Suprapubic skin (tissue), 4 donors: ENCODE data around the gene MARCHF2. TPM values are rescaled to one million over a fixed set of nuclear protein-coding genes. Genes with fewer than 3 reads are reported as not detected.
"Not testable (repeated sequence)": the region's sequence is repeated elsewhere in the genome, so short reads cannot be mapped to it uniquely, and the experiment has no call there.

Source experiments
- DNase-seq, 2 donors: peaks; one replicate each; pipeline ENCODE4 v3.0.0-alpha.2; 2019; ENCODE audit warnings: low spot score in 2 of 2
- H3K27ac ChIP-seq: fragments of 200-600 bp; sonication (generic); one replicate; pipeline ENCODE4 v1.5.1; 2019
- H3K27me3 ChIP-seq: fragments of 200-600 bp; sonication (generic); one replicate; pipeline ENCODE4 v1.5.1; 2019
- H3K36me3 ChIP-seq: fragments of 200-600 bp; sonication (generic); one replicate; pipeline ENCODE4 v1.5.1; 2019
- H3K4me1 ChIP-seq: fragments of 200-600 bp; sonication (generic); one replicate; pipeline ENCODE4 v1.5.1; 2019
- H3K4me3 ChIP-seq: fragments of 200-600 bp; sonication (generic); one replicate; pipeline ENCODE4 v1.5.1; 2019; ENCODE audit warnings: mild to moderate bottlenecking
- H3K9me3 ChIP-seq: fragments of 200-600 bp; sonication (generic); one replicate; pipeline ENCODE4 v1.5.1; 2019
- CTCF ChIP-seq, 2 donors: fragments of 200-600 bp in 1 of 2; fragments of 450-650 bp in 1 of 2; sonication (generic) in 1 of 2; IDR thresholded peaks; one replicate each; pipeline ENCODE4 v1.5.1; 2016 to 2019; ENCODE audit warnings: antibody characterized with exemption in 2 of 2, mild to moderate bottlenecking in 1 of 2, moderate library complexity in 1 of 2
- EP300 ChIP-seq: sonication (generic); formaldehyde crosslinking; IDR thresholded peaks from one replicate; pipeline ENCODE4 v1.6.1; 2017; ENCODE audit warnings: antibody characterized with exemption
- POLR2A ChIP-seq, 2 donors: fragments of 450-650 bp; IDR thresholded peaks; one replicate each; pipeline ENCODE4 v1.6.1; 2017; ENCODE audit warnings: antibody characterized with exemption in 2 of 2, mild to moderate bottlenecking in 2 of 2, moderate library complexity in 2 of 2
- POLR2AphosphoS5 ChIP-seq, 3 donors: sonication (generic); formaldehyde crosslinking; IDR thresholded peaks; one replicate each; pipeline ENCODE4 v1.6.1; 2017; ENCODE audit warnings: antibody characterized with exemption in 3 of 3
- WGBS: methylation state at CpG from one replicate; pipeline ENCODE4 v1.1.5; 2018; 5-methylcytosine and 5-hydroxymethylcytosine counted together
- total RNA-seq, 4 donors: library from RNA; depleted of rRNA; stranded (reverse); fragments of >200 nt; gene quantifications; one replicate each; pipeline ENCODE4 v1.1.0, GENCODE V29; 2016

The MARCHF2 gene
- total RNA-seq, 4 donors from 2014 or later, result 47.4 to 99.0 (median 90.8) TPM

- no peaks in the 10 kb centered on the region for H3K9me3 ChIP-seq
- peaks cover 5% of the 10 kb centered on the region for H3K4me1 ChIP-seq
- DNase-seq, result no peak
- TF ChIP-seq EP300 (no peak), POLR2A (IDR thresholded peaks at IDR 0.05) (no peak), CTCF (IDR thresholded peaks at IDR 0.05) (no peak), POLR2AphosphoS5 (IDR thresholded peaks at IDR 0.05) (no peak)
- H3K27ac ChIP-seq, result no peak overlapping the region
- no peak overlapping the region for H3K4me3 ChIP-seq
- H3K36me3 ChIP-seq, result peaks cover 16% of the 10 kb centered on the region
- WGBS, result 94% methylated on average over 8 of the region's 12 CpGs
- H3K27me3 ChIP-seq, result no peaks in the 10 kb centered on the region
Measured at GRCh38 chr19:8438236-8438635, 25.1 kb downstream of the MARCHF2 start.

GRCh38 chr19:8441725-8442544 lies 28.8 kb downstream of the MARCHF2 start:
- no peak overlapping the region for H3K27ac ChIP-seq
- no peaks in the 10 kb centered on the region for H3K9me3 ChIP-seq
- 69% methylated on average over 4 of the region's 6 CpGs for WGBS
- no peaks in the 10 kb centered on the region for H3K27me3 ChIP-seq
- TF ChIP-seq POLR2AphosphoS5 (IDR thresholded peaks at IDR 0.05) (no peak), POLR2A (IDR thresholded peaks at IDR 0.05) (no peak), EP300 (no peak), CTCF (IDR thresholded peaks at IDR 0.05) (no peak)
- peaks cover 16% of the 10 kb centered on the region for H3K36me3 ChIP-seq
- H3K4me3 ChIP-seq, result no peak overlapping the region
- peak in 1 of 2 donors; percentile 35 for DNase-seq
- peaks cover 16% of the 10 kb centered on the region for H3K4me1 ChIP-seq

GRCh38 chr19:8444140-8444676 lies 31.1 kb downstream of the MARCHF2 start:
- not testable (repeated sequence) for H3K9me3 ChIP-seq, DNase-seq, H3K27me3 ChIP-seq, H3K36me3 ChIP-seq
- Histone ChIP-seq H3K4me1 (peaks cover 39% of the 10 kb centered on the region), H3K4me3 (peak overlapping the region; percentile 59), H3K27ac (peak overlapping the region; percentile 95)
- 25% methylated on average over 32 of the region's 32 CpGs for WGBS

- peak within 1 kb of the TSS; percentile 95 for H3K27ac ChIP-seq
- no peaks in the 10 kb centered on the region for H3K9me3 ChIP-seq
- no peaks in the 10 kb centered on the region for H3K27me3 ChIP-seq
- TF ChIP-seq EP300 (no peak), CTCF (IDR thresholded peaks at IDR 0.05) (no peak), POLR2AphosphoS5 (IDR thresholded peaks at IDR 0.05) (peak; percentile 33 to 84 (median 79)), POLR2A (IDR thresholded peaks at IDR 0.05) (peak; percentile 69 to 94)
- WGBS, result 0% methylated on average over 28 of the region's 93 CpGs
- H3K36me3 ChIP-seq, result no peaks in the 10 kb centered on the region
- peaks cover 42% of the 10 kb centered on the region for H3K4me1 ChIP-seq
- DNase-seq, result peak; percentile 99 to 100
- H3K4me3 ChIP-seq, result peak within 1 kb of the TSS; percentile 59
Measured at GRCh38 chr19:8444677-8445487, 31.8 kb downstream of the MARCHF2 start, which contains the start of gene HNRNPM. TSS of gene HNRNPM (plus strand) at chr19:8444975. CDS start at chr19:8444999, 24 bp downstream.

- Histone ChIP-seq H3K36me3 (no peaks in the 10 kb centered on the region), H3K9me3 (no peaks in the 10 kb centered on the region), H3K27me3 (no peaks in the 10 kb centered on the region), H3K4me1 (peaks cover 49% of the 10 kb centered on the region), H3K4me3 (peak overlapping the region; percentile 59), H3K27ac (peak overlapping the region; percentile 95)
- 1% methylated on average over 13 of the region's 45 CpGs for whole genome bisulfite sequencing
- TF ChIP-seq POLR2AphosphoS5 (IDR thresholded peaks at IDR 0.05), result no peak
- TF ChIP-seq EP300, result no peak
- TF ChIP-seq CTCF (IDR thresholded peaks at IDR 0.05), result no peak
- TF ChIP-seq POLR2A (IDR thresholded peaks at IDR 0.05), result no peak
- peak in 1 of 2 donors; percentile 80 for DNase-seq
Measured at GRCh38 chr19:8445488-8446001, 32.4 kb downstream of the MARCHF2 start.
